CD4-positive, alpha-beta memory T cell (primary cell): ENCODE data around the gene C3orf52. TPM values are rescaled to one million over a fixed set of nuclear protein-coding genes. Genes with fewer than 3 reads are reported as not detected.

ENCODE experiments used
- CTCF ChIA-PET: fragments of 350-600 bp; sonication (Branson Sonifier 250); formaldehyde crosslinking; loops from one replicate; lab custom pipeline; 2021; ENCODE audit warnings: inconsistent platforms; ENCODE audit not compliant: partially characterized antibody; lab: Charles Lee
- POLR2A ChIA-PET: fragments of 350-600 bp; sonication (Branson Sonifier 250); formaldehyde crosslinking; loops from one replicate; lab custom pipeline; 2021; ENCODE audit not compliant: partially characterized antibody; lab: Charles Lee
- DNase-seq, 5 donors: peaks; one replicate each; pipeline versions ENCODE4 v3.0.0 to v3.0.0-alpha.2; 2020 to 2022; ENCODE audit warnings: mixed read lengths in 1 of 5
- H3K27ac ChIP-seq: one replicate; pipeline ENCODE4 v1.7.0; 2013; ENCODE audit warnings: low read depth, low read length
- H3K27me3 ChIP-seq: 2 replicates; pipeline ENCODE4 v1.7.0; 2013; ENCODE audit warnings: mild to moderate bottlenecking, low read length, moderate library complexity; ENCODE audit not compliant: insufficient read depth
- H3K36me3 ChIP-seq: 2 replicates; pipeline ENCODE4 v1.7.0; 2013; ENCODE audit warnings: mild to moderate bottlenecking, low read length, moderate library complexity; ENCODE audit not compliant: insufficient read depth
- H3K4me1 ChIP-seq: 2 replicates; pipeline ENCODE4 v1.7.0; 2013; ENCODE audit warnings: mild to moderate bottlenecking, low read length, moderate library complexity; ENCODE audit not compliant: insufficient read depth
- H3K4me3 ChIP-seq, 2 donors: one replicate each; pipeline ENCODE4 v1.7.0; 2013; ENCODE audit warnings: low read length in 2 of 2, mild to moderate bottlenecking in 1 of 2
- H3K9me3 ChIP-seq, 2 donors: one replicate each; pipeline ENCODE4 v1.7.0; 2013; ENCODE audit warnings: low read length in 2 of 2, control low read depth in 1 of 2; ENCODE audit not compliant: control insufficient read depth in 1 of 2
- H3K27ac Mint-ChIP-seq, 7 donors: one replicate each; pipeline ENCODE4 v1.8.0; 2020 to 2021; ENCODE audit warnings: mixed read lengths in 7 of 7, mild to moderate bottlenecking in 6 of 7, inconsistent platforms in 3 of 7, moderate library complexity in 3 of 7
- H3K27me3 Mint-ChIP-seq, 2 donors: one replicate each; pipeline ENCODE4 v1.8.0; 2020 to 2021; ENCODE audit warnings: mixed read lengths in 2 of 2
- H3K36me3 Mint-ChIP-seq, 2 donors: one replicate each; pipeline ENCODE4 v1.8.0; 2020 to 2021; ENCODE audit warnings: mixed read lengths in 2 of 2, inconsistent platforms in 1 of 2, mild to moderate bottlenecking in 1 of 2
- H3K4me1 Mint-ChIP-seq, 4 donors: one replicate each; pipeline ENCODE4 v1.8.0; 2020 to 2021; ENCODE audit warnings: mixed read lengths in 4 of 4, mild to moderate bottlenecking in 1 of 4
- H3K4me3 Mint-ChIP-seq, 8 donors: one replicate each; pipeline ENCODE4 v1.8.0; 2020 to 2021; ENCODE audit warnings: mixed read lengths in 8 of 8, mild to moderate bottlenecking in 7 of 8, moderate library complexity in 6 of 8, inconsistent platforms in 3 of 8
- H3K9me3 Mint-ChIP-seq, 8 donors: one replicate each; pipeline ENCODE4 v1.8.0; 2020 to 2021; ENCODE audit warnings: mixed read lengths in 8 of 8, mild to moderate bottlenecking in 5 of 8, inconsistent platforms in 3 of 8, moderate library complexity in 1 of 8
- intact Hi-C: fragments of 100-400 bp; cut with micrococcal nuclease; formaldehyde crosslinking; loops from one replicate; pipeline ENCODE4 v1.15.1; 2023
- polyA plus RNA-seq, 2 donors: library from polyadenylated mRNA; unstranded; fragments of 300-500 nt; fragmentation: Illumina TruSeq; gene quantifications; one replicate each; pipeline ENCODE4 v1.2.3, GENCODE V29; 2021
- total RNA-seq, 2 experiments: library from RNA; stranded (reverse); gene quantifications; one replicate each; pipeline ENCODE4 v1.2.3, GENCODE V29; 2021

C3orf52 gene
- total and polyA plus RNA-seq, 4 experiments from 2014 or later: 0.47 to 2.3 (median 2.0) TPM

DNA sequence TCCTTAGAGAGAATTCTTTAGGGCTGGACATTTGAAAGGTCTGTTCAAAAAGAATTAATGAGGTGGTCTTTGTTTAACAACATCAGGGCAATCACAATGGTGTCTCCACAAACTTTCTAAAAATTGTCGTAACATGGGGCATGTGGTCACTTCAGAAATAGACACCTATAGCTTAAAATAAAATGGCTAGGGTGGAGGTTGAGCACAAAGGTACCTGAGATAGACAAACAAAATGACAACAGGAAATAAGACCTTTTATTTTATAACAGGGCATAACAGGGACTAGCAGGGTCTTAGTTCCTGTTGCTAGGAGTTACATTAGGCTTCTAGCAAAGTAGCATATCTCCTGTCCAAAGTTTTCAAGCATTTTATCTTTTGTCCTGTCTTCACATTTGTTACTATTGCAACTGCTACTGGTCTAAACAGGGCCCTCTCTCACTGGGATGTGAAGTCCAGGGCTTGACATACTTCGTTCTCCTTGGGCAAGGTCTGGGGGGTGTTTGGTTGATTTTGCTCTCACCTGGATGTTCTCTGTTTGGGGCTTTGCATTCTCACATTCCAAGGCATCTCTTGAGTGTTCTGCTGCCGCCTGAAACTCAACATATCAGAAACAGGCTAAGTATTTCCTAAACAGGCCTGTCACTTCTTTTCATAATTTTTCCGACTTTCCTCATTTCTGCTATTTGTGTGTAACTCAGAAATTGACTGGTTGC, 43.9 kb downstream of the C3orf52 start:
- peaks cover 23 to 29% of the 10 kb centered on the region in 2 donors for H3K36me3 Mint-ChIP-seq
- peak overlapping the region; percentile 78 to 97 (median 95) for H3K27ac Mint-ChIP-seq
- H3K4me3 ChIP-seq: peak overlapping the region in 1 of 2 donors; percentile 11
- intact Hi-C loops: loop anchor here (1.0 kb wide), 2 partner anchors 19 to 889 kb away; a partner anchor contains a TSS
- ChIA-PET POLR2A (interaction anchor here (1.3 to 1.7 kb wide), 3 partner anchors 10 to 369 kb away, joined by 3 to 4 read pairs (median 4); partner anchors contain the start of gene BTLA), CTCF (interaction anchor here (3.7 to 4.3 kb wide), 2 partner anchors 8 to 19 kb away, joined by 23 to 26 read pairs; no protein-coding TSS in a partner anchor)
- no peak for DNase-seq
- H3K4me1 ChIP-seq: peaks cover 98% of the 10 kb centered on the region
- no peaks in the 10 kb centered on the region for H3K27me3 Mint-ChIP-seq
- peak overlapping the region; percentile 67 for H3K27ac ChIP-seq
- H3K4me1 Mint-ChIP-seq: peaks cover 77 to 97% (median 88%) of the 10 kb centered on the region in 4 donors
- H3K9me3 Mint-ChIP-seq: no peaks in the 10 kb centered on the region
- peak overlapping the region; percentile 49 to 74 (median 58) for H3K4me3 Mint-ChIP-seq
- peaks cover 8% of the 10 kb centered on the region for H3K36me3 ChIP-seq
- no peaks in the 10 kb centered on the region for H3K9me3 ChIP-seq
- no peaks in the 10 kb centered on the region for H3K27me3 ChIP-seq

DNA sequence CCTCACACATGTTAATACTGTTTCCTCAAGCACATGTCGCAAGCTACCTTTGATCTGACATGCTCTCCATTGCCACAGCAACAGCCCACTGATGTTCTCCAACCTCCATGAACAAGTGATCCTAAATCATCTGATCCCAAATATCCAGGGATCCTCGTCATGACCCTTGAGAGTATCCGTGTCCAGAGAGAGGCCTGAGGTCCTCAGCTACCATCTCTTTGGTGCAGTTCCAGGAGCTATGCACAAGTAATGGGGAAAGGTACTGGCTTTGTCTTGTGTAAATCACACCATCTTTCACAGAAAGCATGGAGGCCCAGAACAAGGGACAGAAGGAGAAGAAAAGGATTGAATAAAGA, 44.4 kb downstream of the C3orf52 start:
- Histone ChIP-seq H3K9me3 (no peaks in the 10 kb centered on the region), H3K4me1 (peaks cover 98% of the 10 kb centered on the region), H3K4me3 (peak overlapping the region in 1 of 2 donors; percentile 11), H3K27ac (peak overlapping the region; percentile 67), H3K27me3 (no peaks in the 10 kb centered on the region), H3K36me3 (peaks cover 2% of the 10 kb centered on the region)
- H3K4me3 Mint-ChIP-seq: peak overlapping the region; percentile 49 to 74 (median 58)
- H3K9me3 Mint-ChIP-seq: no peaks in the 10 kb centered on the region
- peaks cover 18 to 24% of the 10 kb centered on the region in 2 donors for H3K36me3 Mint-ChIP-seq
- intact Hi-C loops: no loop called here
- POLR2A ChIA-PET: interaction anchor here (0.9 to 1.3 kb wide), 3 partner anchors 9 to 369 kb away, joined by 3 to 4 read pairs (median 3); partner anchors contain the start of genes ABHD10 and BTLA
- H3K27me3 Mint-ChIP-seq: no peaks in the 10 kb centered on the region
- CTCF ChIA-PET: interaction anchor here (1.2 to 4.3 kb wide), 2 partner anchors 8 to 9 kb away, joined by 3 to 26 read pairs; no protein-coding TSS in a partner anchor
- peak overlapping the region; percentile 78 to 97 (median 95) for H3K27ac Mint-ChIP-seq
- no peak for DNase-seq
- peaks cover 79 to 97% (median 88%) of the 10 kb centered on the region in 4 donors for H3K4me1 Mint-ChIP-seq

DNA sequence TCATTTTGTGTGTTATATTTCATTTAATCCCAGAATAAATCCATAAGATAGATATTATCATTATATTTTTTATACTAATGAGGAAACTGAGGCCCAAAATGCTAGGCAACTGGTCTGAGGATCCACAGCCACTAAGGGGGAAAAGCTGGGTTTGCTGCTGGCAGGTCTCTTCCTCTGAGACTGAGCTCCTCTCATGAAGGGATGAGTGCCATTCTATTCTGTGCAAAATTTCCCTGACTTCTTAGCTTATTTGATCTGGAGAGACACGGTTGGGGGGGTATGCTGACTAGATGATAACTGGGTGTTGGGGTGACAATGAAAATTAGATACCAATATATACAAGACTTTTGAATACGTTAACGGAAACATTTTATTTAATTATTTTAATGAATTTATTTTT, 44.9 kb downstream of the C3orf52 start:
- H3K27me3 ChIP-seq: no peaks in the 10 kb centered on the region
- H3K9me3 ChIP-seq: no peaks in the 10 kb centered on the region
- DNase-seq: no peak
- H3K36me3 ChIP-seq: no peaks in the 10 kb centered on the region
- Mint-ChIP-seq H3K9me3 (no peaks in the 10 kb centered on the region), H3K27me3 (no peaks in the 10 kb centered on the region), H3K27ac (peak overlapping the region; percentile 63 to 96 (median 85)), H3K4me1 (peaks cover 79 to 97% (median 88%) of the 10 kb centered on the region in 4 donors), H3K4me3 (peak overlapping the region; percentile 50 to 80 (median 75)), H3K36me3 (peaks cover 13 to 22% of the 10 kb centered on the region in 2 donors)
- CTCF ChIA-PET: interaction anchor here (1.2 to 4.3 kb wide), 2 partner anchors 7 to 9 kb away, joined by 3 to 26 read pairs; no protein-coding TSS in a partner anchor
- POLR2A ChIA-PET: interaction anchor here (0.9 to 1.3 kb wide), 3 partner anchors 19 to 368 kb away, joined by 3 to 4 read pairs (median 3); partner anchors contain the start of genes ABHD10 and BTLA
- peaks cover 98% of the 10 kb centered on the region for H3K4me1 ChIP-seq
- intact Hi-C loops: no loop called here
- no peak overlapping the region for H3K4me3 ChIP-seq
- peak overlapping the region; percentile 67 for H3K27ac ChIP-seq

DNA sequence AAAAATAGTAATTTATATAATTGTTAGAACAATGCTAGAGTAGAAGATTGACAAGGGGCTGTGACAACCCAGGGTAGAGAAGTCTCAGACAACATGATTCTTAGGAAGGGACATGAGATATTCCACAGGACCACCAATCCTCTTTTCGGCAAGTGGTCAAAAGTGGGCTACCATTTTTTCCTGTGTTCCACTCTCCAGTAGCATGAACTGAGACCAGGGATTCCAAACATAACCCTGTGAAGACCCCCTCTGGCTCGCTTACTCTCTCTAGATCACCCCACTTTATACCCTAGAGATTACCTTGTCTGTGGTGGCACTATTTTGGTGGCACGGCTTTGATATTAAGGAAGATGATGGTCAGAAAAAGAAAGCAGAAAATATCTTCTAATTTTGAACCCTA, 45.9 kb downstream of the C3orf52 start:
- Mint-ChIP-seq H3K36me3 (peaks cover 7 to 15% of the 10 kb centered on the region in 2 donors), H3K9me3 (no peaks in the 10 kb centered on the region), H3K4me3 (peak overlapping the region; percentile 93 to 99 (median 98)), H3K4me1 (peaks cover 77 to 97% (median 86%) of the 10 kb centered on the region in 4 donors), H3K27ac (peak overlapping the region; percentile 97 to 99 (median 98)), H3K27me3 (no peaks in the 10 kb centered on the region)
- POLR2A ChIA-PET: interaction anchor here (0.9 to 3.5 kb wide), 6 partner anchors 8 to 430 kb away, joined by 3 to 18 read pairs (median 6); partner anchors contain the start of genes ATG3, BTLA and SLC35A5
- intact Hi-C loops: loop anchor here (2.0 kb wide), 1 partner anchor 431 kb away; the partner anchor contains the start of gene SLC35A5
- peak overlapping the region; percentile 76 for H3K27ac ChIP-seq
- CTCF ChIA-PET: interaction anchor here (0.9 to 1.6 kb wide), 3 partner anchors 17 to 22 kb away, joined by 3 to 13 read pairs (median 3); no protein-coding TSS in a partner anchor
- H3K4me3 ChIP-seq: peak overlapping the region; percentile 65 to 66
- H3K9me3 ChIP-seq: no peaks in the 10 kb centered on the region
- H3K36me3 ChIP-seq: no peaks in the 10 kb centered on the region
- no peaks in the 10 kb centered on the region for H3K27me3 ChIP-seq
- peaks cover 98% of the 10 kb centered on the region for H3K4me1 ChIP-seq
- no peak for DNase-seq

DNA sequence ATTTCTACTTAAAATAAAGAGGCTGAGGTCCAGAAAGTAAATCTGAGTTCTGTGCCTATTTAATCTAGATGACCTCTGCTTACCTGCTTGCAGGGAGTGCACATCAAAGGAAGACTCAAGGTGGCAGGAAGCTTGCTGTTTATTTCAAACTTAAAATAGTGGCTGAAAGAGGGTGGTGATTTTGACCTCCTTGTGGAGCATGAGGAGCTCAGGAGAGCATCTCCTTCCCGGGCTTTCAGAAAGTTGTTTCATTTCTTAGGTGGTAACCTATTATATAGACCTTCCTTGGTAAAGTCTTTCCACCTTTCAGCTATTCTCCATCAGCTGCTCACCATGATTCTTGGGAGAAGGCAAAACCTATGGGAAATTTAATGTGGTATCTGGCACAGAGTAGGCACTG, 46.4 kb downstream of the C3orf52 start:
- H3K27ac ChIP-seq: peak overlapping the region; percentile 76
- no peaks in the 10 kb centered on the region for H3K27me3 Mint-ChIP-seq
- H3K4me1 Mint-ChIP-seq: peaks cover 77 to 97% (median 86%) of the 10 kb centered on the region in 4 donors
- peak overlapping the region; percentile 65 to 66 for H3K4me3 ChIP-seq
- CTCF ChIA-PET: interaction anchor here (0.9 to 1.7 kb wide), 5 partner anchors 8 to 183 kb away, joined by 3 to 13 read pairs (median 3); no protein-coding TSS in a partner anchor
- H3K4me3 Mint-ChIP-seq: peak overlapping the region; percentile 93 to 99 (median 98)
- no peaks in the 10 kb centered on the region for H3K27me3 ChIP-seq
- H3K36me3 ChIP-seq: no peaks in the 10 kb centered on the region
- no peaks in the 10 kb centered on the region for H3K9me3 ChIP-seq
- POLR2A ChIA-PET: interaction anchor here (0.6 to 3.5 kb wide), 7 partner anchors 8 to 589 kb away, joined by 3 to 18 read pairs (median 4); partner anchors contain the start of genes ATG3, BTLA and SLC35A5
- H3K9me3 Mint-ChIP-seq: no peaks in the 10 kb centered on the region
- intact Hi-C loops: loop anchor here (2.0 kb wide), 1 partner anchor 430 kb away; the partner anchor contains the start of gene SLC35A5
- DNase-seq: no peak
- peaks cover 7 to 14% of the 10 kb centered on the region in 2 donors for H3K36me3 Mint-ChIP-seq
- H3K4me1 ChIP-seq: peaks cover 98% of the 10 kb centered on the region
- peak overlapping the region; percentile 97 to 99 (median 98) for H3K27ac Mint-ChIP-seq

DNA sequence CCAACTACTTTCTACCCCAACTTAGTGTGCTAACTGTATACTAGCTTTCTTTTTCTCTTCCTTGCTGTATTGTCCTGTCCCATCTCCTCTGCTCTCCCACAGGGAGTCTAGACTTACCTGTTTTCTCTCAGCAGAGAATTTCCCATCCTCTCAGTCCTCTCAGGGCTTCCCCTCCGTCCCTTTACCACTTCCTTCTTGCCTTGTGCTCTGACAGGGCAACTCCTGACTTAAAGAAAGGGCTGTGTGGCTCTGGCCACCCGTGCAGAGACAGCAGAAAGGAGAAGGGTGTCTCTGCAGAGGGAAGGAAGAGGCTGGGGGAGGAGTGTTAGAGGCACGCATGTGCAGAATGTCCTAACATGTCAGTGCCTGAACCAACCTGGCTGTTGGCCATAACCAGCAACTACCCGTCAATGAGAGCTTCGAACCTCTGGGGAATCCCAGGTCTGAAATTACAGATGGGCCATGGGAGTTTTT, 46.8 kb downstream of the C3orf52 start, which contains the start of gene GCSAM:
GCSAM (minus strand) TSS at position 274 of the 474 bp plus-strand sequence; CDS start at position 146, 128 bp downstream.
- no peaks in the 10 kb centered on the region for H3K9me3 Mint-ChIP-seq
- peak within 1 kb of the TSS; percentile 97 to 99 (median 98) for H3K27ac Mint-ChIP-seq
- Histone ChIP-seq H3K9me3 (no peaks in the 10 kb centered on the region), H3K27me3 (no peaks in the 10 kb centered on the region), H3K27ac (peak within 1 kb of the TSS; percentile 76), H3K4me1 (peaks cover 97% of the 10 kb centered on the region), H3K36me3 (no peaks in the 10 kb centered on the region), H3K4me3 (peak within 1 kb of the TSS; percentile 65 to 66)
- H3K4me1 Mint-ChIP-seq: peaks cover 75 to 97% (median 84%) of the 10 kb centered on the region in 4 donors
- intact Hi-C loops: loop anchor here (2.0 kb wide), 1 partner anchor 430 kb away; the partner anchor contains the start of gene SLC35A5
- peaks cover 7 to 14% of the 10 kb centered on the region in 2 donors for H3K36me3 Mint-ChIP-seq
- ChIA-PET POLR2A (interaction anchor here (0.6 to 3.5 kb wide), 7 partner anchors 9 to 590 kb away, joined by 3 to 18 read pairs (median 4); partner anchors contain the start of genes ATG3, BTLA and SLC35A5), CTCF (interaction anchor here (0.9 to 1.7 kb wide), 5 partner anchors 9 to 182 kb away, joined by 3 to 13 read pairs (median 3); no protein-coding TSS in a partner anchor)
- H3K4me3 Mint-ChIP-seq: peak within 1 kb of the TSS; percentile 93 to 99 (median 98)
- peak; percentile 73 to 93 (median 79) for DNase-seq
- H3K27me3 Mint-ChIP-seq: no peaks in the 10 kb centered on the region
